Measurements from ENCODE around the gene ZBTB16.

The ZBTB16 gene

DNA sequence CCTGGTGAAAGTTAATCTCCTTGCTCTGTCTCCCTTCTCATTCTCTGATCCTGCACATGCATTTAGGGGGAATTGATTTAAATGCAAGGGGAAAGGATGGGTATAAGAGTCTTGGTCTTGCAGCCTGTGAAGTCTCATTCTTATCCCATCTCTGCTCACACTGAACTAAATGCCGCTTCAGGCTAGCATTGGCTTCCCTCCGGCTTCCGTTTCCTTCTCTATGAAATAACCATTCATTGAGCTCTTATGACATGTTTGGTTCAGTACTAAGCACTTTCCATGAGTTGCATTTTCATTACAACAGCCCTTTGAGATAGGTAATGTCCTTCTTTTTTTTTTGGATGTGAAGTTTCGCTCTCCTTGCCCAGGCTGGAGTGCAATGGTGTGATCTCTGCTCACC lies 5.6 kb downstream of the ZBTB16 start:
- DNase-seq, result no peak

DNA sequence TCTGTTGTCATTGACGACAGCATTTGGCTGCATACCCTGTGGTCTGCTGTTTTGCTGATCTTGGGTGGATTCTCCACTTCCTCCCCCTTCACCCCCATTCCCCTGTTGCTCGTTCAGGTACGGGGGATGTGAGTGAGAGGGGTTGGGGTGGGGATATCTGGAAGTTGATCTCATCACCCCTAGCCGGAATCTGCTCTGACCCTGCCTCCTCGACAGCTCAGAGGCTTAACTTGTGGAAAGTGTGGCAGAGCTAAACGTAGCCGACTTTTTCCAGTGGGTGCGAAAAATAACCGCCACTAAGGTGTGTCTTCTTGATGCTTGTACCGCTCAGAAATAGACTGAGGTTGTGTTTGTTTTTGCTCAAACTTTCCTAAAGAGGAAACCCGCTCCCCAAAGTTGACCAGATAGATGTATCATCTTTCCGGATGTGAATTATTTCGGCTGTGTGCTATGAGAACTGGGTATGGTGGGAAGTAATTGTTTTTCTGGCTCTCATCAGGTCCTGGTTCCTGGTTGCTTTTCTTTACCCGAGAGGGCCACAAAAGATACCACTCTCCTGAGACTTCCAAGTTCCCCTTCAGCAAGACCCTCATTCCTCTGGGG lies 6.6 kb downstream of the ZBTB16 start:
- DNase-seq, result no peak

DNA sequence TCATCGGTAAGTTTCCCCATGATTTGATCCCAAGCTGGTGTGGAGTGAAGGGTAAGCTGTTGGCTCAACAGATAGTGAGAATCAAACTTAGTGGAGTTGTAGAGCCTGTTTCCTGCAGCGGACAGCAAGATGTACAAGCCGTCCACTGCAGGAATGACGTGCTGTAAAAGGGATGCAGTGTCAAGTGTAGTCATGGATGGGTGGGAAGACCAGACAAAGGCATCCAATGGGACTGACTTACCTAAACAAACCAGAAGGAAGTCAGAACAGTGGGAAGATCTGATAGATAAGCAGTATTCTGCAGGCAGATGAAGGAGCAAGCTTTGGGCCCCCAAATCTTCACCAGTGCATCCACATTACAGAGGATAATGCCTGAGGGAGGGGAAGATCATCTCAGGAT lies 8.8 kb downstream of the ZBTB16 start:
- DNase-seq, result no peak

- no peak for DNase-seq
Observed at GRCh38 chr11:114070464-114071139, 11.1 kb downstream of the ZBTB16 start.

DNA sequence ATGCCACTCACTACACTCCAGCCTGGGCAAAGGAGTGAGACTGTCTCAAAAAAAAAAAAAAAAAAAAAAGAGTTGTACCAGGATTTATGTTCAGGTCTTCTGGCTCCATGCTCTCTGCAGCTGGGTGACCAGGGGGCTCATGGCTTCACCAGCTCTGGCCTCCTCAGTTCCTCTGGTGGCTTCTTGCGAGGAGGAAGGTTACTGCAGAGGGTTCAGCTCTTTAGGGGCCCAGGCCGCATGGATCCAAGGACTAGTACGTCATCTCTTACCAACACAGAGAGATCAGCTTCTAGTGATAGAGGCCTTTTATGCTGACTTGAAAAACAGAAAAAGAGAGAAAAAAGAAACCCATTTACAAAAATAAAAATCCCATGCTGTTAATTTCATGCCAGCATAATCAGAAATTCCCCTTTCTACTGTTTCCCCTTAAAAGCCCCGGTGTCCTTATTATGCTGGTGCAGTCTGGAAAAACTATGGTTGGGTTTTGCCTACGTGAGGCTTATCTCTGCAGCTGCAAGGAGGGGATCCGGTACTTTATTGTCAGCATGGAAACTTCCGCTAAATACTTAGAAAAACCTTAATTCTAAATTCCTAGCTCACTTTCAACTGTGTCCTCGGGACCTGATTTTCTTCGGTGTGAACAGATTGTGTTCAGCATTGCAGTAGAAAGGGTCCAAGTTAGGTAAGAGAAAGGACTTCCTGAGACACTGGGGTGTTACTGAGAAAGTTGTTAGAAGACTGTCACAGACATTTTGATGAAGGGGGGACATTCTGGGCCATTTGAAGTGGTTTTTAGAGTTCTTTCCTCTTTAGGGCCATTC lies 13.7 kb downstream of the ZBTB16 start:
- DNase-seq, result no peak

DNA sequence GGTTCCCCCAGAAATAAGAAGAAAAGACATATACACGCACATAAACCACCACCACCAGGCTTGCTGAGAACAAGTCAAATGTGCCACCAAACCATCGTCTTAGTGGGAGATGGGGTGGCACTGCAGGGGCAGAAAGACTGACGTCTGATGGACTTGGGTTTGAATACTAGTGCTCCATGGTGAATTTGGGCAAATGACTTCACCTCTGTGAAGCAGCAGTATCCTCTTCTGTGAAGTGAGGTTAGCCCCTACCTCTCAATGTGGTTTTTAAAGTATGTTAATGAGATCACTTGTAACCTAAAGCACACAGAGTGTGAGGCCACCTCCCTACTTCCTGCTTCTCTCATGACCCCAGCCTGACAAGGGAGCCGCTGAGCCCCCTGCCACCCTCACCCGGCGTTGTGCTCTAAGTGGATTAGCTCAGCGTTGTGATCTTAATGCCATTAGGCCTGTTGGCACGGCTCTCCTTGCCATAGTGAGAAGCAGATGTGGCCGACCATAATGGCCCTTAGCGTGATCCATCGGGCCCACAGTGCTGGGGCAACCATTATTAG lies 14.4 kb downstream of the ZBTB16 start:
- DNase-seq, result no peak

DNA sequence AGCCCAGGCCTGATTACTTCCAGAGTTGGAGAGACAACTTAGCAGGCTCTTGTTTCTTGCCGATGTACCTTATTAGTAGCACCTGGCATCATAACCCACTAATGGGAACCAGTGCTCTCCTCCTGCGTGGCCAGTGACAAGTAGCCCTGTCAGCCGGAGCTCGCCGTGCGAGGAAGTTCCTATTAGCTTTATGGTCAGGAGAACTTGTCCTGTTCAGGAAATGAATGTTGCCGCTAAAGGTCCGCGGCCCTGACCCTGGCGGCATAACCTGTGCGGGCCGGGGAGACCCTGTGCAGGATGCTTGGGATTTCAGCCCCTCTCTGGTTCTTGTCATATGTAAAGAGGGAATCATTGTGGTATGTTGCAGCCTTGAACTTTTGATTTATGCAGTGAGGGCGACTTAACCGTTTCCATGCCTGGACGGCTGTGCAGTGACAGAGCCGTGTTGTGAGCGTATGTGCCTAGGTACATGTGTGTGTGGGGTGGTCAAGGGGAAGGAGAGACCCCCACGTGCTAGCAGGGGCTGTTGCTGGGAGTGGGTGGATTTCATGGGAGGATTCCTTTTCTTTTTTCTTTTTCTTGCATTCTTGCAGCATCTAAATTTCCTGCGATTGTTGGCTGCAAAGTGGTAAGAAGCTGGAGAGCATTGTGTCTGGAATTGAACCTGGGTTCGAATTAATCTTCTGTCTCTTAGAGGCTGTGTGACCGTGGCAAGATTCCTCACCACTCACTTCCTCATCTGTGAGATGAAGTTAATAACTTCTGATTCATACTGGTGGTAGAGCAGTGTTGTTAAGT lies 15.2 kb downstream of the ZBTB16 start:
- DNase-seq, result no peak

DNA sequence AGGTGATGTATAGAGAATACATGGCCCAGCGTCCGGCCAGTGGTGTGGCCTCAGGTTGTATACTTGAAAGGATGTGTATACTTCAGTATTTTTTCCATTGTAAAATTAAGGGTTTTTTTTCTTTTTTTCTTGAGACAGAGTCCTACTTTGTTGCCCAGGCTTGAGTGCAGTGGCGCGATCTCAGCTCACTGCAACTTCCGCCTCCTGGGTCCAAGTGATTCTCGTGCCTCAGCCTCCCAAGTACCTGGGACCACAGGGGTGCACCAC lies 15.8 kb downstream of the ZBTB16 start:
- no peak for DNase-seq

GRCh38 chr11:114075891-114076441 lies 16.5 kb downstream of the ZBTB16 start:
- no peak for DNase-seq

DNA sequence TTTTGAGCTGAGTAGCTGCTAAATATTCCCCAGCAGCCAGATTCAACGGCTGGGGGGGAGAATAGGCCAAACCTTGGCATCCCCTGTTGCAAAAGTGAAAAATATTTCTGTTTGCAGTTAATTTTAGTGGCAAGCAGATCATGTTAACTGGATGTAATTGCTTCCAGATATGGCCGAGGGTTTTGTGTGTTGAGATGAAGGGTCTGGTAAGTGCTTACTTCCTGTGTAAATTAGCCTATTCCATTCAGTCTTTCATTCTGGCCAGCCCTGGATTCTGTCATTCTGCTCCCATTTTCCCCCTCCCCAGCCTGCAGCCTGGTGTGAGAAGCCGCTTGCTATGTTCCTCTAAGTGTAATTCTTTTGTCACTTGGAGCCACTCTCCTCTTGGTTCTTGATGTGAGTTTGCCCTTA lies 17.4 kb downstream of the ZBTB16 start:
- DNase-seq, result no peak

GRCh38 chr11:114077482-114078305 lies 18.2 kb downstream of the ZBTB16 start:
- DNase-seq, result no peak

DNA sequence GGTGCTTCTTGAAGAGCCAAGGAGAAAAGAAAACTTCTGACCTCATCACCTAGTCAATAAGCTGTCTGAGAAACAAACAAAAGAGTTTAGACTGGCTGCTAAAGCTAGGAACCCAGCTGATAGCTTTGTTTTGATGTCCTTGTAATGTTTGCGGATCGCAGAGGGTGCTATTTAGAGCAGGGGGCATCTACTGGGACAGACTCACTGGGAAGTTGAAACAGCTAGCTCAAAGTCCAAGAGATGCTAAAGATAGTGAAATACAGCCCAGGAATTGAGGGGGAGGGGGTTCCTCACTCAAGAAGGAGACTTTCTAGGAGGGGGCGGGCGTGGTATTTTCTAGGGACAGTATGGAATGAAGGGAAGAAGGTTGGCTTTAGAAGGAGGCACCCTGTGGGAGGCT lies 18.9 kb downstream of the ZBTB16 start:
- no peak for DNase-seq

DNA sequence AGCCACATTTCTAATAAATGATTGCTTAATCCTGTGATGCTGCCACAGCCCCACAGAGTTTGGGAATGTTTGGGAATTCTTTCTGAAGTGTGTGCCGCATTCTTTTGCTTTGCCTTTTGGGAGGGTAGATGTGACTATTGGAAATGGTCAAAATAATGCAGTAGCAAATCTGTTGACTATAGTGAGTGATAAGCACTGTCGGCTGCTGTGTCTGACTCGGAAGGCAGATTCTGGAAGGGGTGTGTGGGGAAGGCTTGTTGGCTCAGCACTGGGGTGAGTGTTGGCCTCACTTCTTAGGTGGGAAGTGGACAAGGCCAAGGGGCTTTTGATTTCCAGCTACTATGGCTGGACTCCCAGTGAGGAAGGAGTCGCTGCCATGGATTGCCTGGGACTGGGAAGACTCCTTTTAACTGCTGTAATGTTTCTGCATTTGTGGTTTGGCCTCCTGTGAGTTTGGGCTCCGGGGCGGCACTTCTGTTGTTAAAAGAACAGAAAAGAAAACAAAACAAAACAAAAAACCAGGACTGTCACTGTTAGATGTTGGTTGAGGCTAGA lies 20.1 kb downstream of the ZBTB16 start:
- DNase-seq, result no peak

DNA sequence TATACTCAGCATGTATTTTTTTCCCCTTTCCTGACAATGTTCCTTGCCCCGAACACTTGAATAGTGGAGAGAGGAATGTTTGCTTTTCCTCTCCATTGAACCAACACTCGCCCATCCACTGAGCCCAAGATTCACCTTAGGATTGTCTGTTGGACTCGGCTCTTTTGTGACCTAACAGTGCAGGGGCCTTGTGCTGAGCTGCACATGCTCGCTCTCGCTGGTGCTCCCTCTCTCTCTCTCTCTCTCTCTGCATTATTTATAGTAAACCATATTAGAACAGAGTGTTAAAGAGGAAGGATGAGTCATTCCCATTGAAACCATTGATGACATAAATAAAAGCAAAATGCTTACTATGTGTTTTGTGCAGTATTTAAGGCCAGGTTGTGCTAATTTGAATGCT lies 20.7 kb downstream of the ZBTB16 start:
- no peak for DNase-seq

- DNase-seq, result no peak
Observed at GRCh38 chr11:114080769-114081168, 21.3 kb downstream of the ZBTB16 start.

GRCh38 chr11:114081641-114082414 lies 22.3 kb downstream of the ZBTB16 start:
- no peak for DNase-seq

GRCh38 chr11:114082415-114082748 lies 22.9 kb downstream of the ZBTB16 start:
- no peak for DNase-seq

GRCh38 chr11:114082767-114083181 lies 23.3 kb downstream of the ZBTB16 start:
- no peak for DNase-seq

- DNase-seq, result no peak
Observed at GRCh38 chr11:114083391-114084252, 24.1 kb downstream of the ZBTB16 start.

- DNase-seq, result no peak
Observed at GRCh38 chr11:114084414-114084813, 24.9 kb downstream of the ZBTB16 start.

All from activated CD4-positive, CD25-positive, alpha-beta regulatory T cell (primary cell).